ENCODE measurements around the gene UTY. TPM values are rescaled to one million over a fixed set of nuclear protein-coding genes. Genes with fewer than 3 reads are reported as not detected.

Gene UTY
- total RNA-seq, 1 donor from 2014 or later: 29.2 TPM

DNA sequence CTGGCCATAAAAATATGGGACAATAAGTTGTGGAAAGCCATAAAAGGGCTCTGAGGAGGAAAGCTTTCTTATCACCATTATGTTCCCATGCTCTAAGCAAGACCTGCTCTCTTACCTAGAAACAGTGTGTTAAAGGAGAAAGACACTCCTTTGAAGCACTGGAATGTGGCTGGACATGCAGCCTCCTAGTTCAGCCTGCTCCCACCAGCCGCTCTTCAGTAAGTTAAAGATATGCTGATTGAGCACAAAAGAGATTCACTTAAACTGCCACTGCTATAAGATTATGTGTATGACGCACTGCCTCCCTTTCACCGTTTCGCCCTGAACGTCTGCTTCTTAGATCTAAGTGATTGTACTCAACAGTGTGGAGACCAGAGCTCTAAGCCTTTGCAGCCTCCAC is 146.0 kb downstream of the UTY start:
- TF ChIP-seq, protein P1, sequence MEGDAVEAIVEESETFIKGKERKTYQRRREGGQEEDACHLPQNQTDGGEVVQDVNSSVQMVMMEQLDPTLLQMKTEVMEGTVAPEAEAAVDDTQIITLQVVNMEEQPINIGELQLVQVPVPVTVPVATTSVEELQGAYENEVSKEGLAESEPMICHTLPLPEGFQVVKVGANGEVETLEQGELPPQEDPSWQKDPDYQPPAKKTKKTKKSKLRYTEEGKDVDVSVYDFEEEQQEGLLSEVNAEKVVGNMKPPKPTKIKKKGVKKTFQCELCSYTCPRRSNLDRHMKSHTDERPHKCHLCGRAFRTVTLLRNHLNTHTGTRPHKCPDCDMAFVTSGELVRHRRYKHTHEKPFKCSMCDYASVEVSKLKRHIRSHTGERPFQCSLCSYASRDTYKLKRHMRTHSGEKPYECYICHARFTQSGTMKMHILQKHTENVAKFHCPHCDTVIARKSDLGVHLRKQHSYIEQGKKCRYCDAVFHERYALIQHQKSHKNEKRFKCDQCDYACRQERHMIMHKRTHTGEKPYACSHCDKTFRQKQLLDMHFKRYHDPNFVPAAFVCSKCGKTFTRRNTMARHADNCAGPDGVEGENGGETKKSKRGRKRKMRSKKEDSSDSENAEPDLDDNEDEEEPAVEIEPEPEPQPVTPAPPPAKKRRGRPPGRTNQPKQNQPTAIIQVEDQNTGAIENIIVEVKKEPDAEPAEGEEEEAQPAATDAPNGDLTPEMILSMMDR (IDR thresholded peaks at IDR 0.05; ENCODE audit: insufficient read depth, low read length, severe bottlenecking): no peak
- Histone ChIP-seq H3K36me3 (ENCODE audit: control insufficient read depth, insufficient read depth, low read length) (no peaks in the 10 kb centered on the region), H3K27me3 (ENCODE audit: control insufficient read depth, insufficient read depth, low read length) (no peaks in the 10 kb centered on the region), H3K4me3 (ENCODE audit: low read depth, low read length) (no peak overlapping the region)
- no peak for FAIRE-seq
- DNase-seq (ENCODE audit: low read depth): no peak

- H3K4me3 ChIP-seq (ENCODE audit: low read depth, low read length): no peak overlapping the region
- DNase-seq (ENCODE audit: low read depth): peak; percentile 2
- TF ChIP-seq, protein P1 (IDR thresholded peaks at IDR 0.05; ENCODE audit: insufficient read depth, low read length, severe bottlenecking): no peak
- no peaks in the 10 kb centered on the region for H3K27me3 ChIP-seq (ENCODE audit: control insufficient read depth, insufficient read depth, low read length)
- H3K36me3 ChIP-seq (ENCODE audit: control insufficient read depth, insufficient read depth, low read length): peaks cover 1% of the 10 kb centered on the region
- FAIRE-seq: no peak
Measured at GRCh38 chrY:13330651-13331050, 149.2 kb downstream of the UTY start.

GRCh38 chrY:13312966-13313365 is 166.9 kb downstream of the UTY start:
- H3K36me3 ChIP-seq (ENCODE audit: control insufficient read depth, insufficient read depth, low read length): no peaks in the 10 kb centered on the region
- DNase-seq (ENCODE audit: low read depth): no peak
- H3K27me3 ChIP-seq (ENCODE audit: control insufficient read depth, insufficient read depth, low read length): no peaks in the 10 kb centered on the region
- TF ChIP-seq, protein P1 (IDR thresholded peaks at IDR 0.05; ENCODE audit: insufficient read depth, low read length, severe bottlenecking): no peak
- H3K4me3 ChIP-seq (ENCODE audit: low read depth, low read length): no peak overlapping the region
- no peak for FAIRE-seq

GRCh38 chrY:13307959-13308358 is 171.9 kb downstream of the UTY start:
- no peak for FAIRE-seq
- DNase-seq (ENCODE audit: low read depth): peak; percentile 45
- no peaks in the 10 kb centered on the region for H3K36me3 ChIP-seq (ENCODE audit: control insufficient read depth, insufficient read depth, low read length)
- H3K27me3 ChIP-seq (ENCODE audit: control insufficient read depth, insufficient read depth, low read length): no peaks in the 10 kb centered on the region
- no peak overlapping the region for H3K4me3 ChIP-seq (ENCODE audit: low read depth, low read length)
- TF ChIP-seq, protein P1 (IDR thresholded peaks at IDR 0.05; ENCODE audit: insufficient read depth, low read length, severe bottlenecking): no peak

GRCh38 chrY:13300795-13301194 is 179.0 kb downstream of the UTY start:
- DNase-seq (ENCODE audit: low read depth): no peak
- Histone ChIP-seq H3K36me3 (ENCODE audit: control insufficient read depth, insufficient read depth, low read length) (peaks cover 2% of the 10 kb centered on the region), H3K4me3 (ENCODE audit: low read depth, low read length) (no peak overlapping the region), H3K27me3 (ENCODE audit: control insufficient read depth, insufficient read depth, low read length) (no peaks in the 10 kb centered on the region)
- FAIRE-seq: no peak
- TF ChIP-seq, protein P1 (IDR thresholded peaks at IDR 0.05; ENCODE audit: insufficient read depth, low read length, severe bottlenecking): no peak

DNA sequence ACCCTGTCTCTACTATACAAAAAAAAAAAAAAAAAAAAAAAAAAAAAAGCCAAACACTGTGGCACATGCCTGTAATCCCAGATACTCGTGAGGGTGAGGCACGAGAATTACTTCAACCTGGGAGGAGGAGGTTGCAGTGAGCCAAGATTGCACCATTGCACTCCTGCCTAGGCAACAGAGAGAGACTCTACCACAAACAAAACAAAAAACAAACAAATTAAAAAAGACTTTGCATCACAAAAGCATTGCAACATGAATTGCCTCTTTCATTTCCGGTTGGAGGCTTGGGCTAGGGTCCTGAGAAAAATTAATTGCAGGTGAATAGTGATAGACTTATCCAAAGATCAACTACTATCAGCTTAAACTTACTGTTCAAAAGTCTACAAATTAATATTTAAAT is 180.4 kb downstream of the UTY start:
- no peak overlapping the region for H3K4me3 ChIP-seq (ENCODE audit: low read depth, low read length)
- DNase-seq (ENCODE audit: low read depth) (no peak), FAIRE-seq (no peak)
- TF ChIP-seq, protein P1 (IDR thresholded peaks at IDR 0.05; ENCODE audit: insufficient read depth, low read length, severe bottlenecking): no peak
- H3K27me3 ChIP-seq (ENCODE audit: control insufficient read depth, insufficient read depth, low read length): no peaks in the 10 kb centered on the region
- H3K36me3 ChIP-seq (ENCODE audit: control insufficient read depth, insufficient read depth, low read length): peaks cover 2% of the 10 kb centered on the region

All from bronchial epithelial cell (primary cell).